Stomach (tissue), 9 donors: ENCODE results near the gene TRIM46. TPM values are rescaled to one million over a fixed set of nuclear protein-coding genes. Genes with fewer than 3 reads are reported as not detected.
"Not testable (repeated sequence)": the region's sequence is repeated elsewhere in the genome, so short reads cannot be mapped to it uniquely, and the experiment has no call there.

Experiments used
- DNase-seq, 2 donors: peaks; one replicate each; pipeline versions ENCODE4 v3.0.0 to v3.0.0-alpha.2; 2013 to 2019
- H3K27ac ChIP-seq, 5 donors: fragments of 200-600 bp in 4 of 5; sonication (generic) in 4 of 5; one replicate each; pipeline ENCODE4 v1.5.1; 2013 to 2019; ENCODE audit warnings: mild to moderate bottlenecking in 1 of 5, moderate library complexity in 1 of 5
- H3K27me3 ChIP-seq, 3 donors: fragments of 200-600 bp; sonication (generic); one replicate each; pipeline ENCODE4 v1.5.1; 2017 to 2019; ENCODE audit warnings: mixed run types in 1 of 3
- H3K36me3 ChIP-seq, 4 donors: fragments of 200-600 bp; sonication (generic); 1 replicate in 3 of 4; 2 replicates in 1 of 4; pipeline ENCODE4 v1.5.1; 2016 to 2019
- H3K4me1 ChIP-seq, 4 donors: fragments of 200-600 bp; sonication (generic); one replicate each; pipeline ENCODE4 v1.5.1; 2016 to 2019
- H3K4me3 ChIP-seq, 4 donors: fragments of 200-600 bp; sonication (generic) in 3 of 4; one replicate each; pipeline ENCODE4 v1.5.1; 2016 to 2019; ENCODE audit warnings: mild to moderate bottlenecking in 1 of 4
- H3K9me3 ChIP-seq, 4 donors: fragments of 200-600 bp; sonication (generic); one replicate each; pipeline ENCODE4 v1.5.1; 2016 to 2019
- CTCF ChIP-seq, 7 experiments: fragments of 450-650 bp in 4 of 7; fragments of 200-600 bp in 3 of 7; sonication (generic) in 3 of 7; IDR thresholded peaks; one replicate each; pipeline ENCODE4 v1.5.1; 2016 to 2019; ENCODE audit warnings: antibody characterized with exemption in 7 of 7, control low read depth in 2 of 7, mild to moderate bottlenecking in 1 of 7
- EP300 ChIP-seq: sonication (generic); formaldehyde crosslinking; IDR thresholded peaks from one replicate; pipeline ENCODE4 v1.6.1; 2017; ENCODE audit warnings: antibody characterized with exemption
- POLR2A ChIP-seq, 4 donors: fragments of 450-650 bp; IDR thresholded peaks; one replicate each; pipeline ENCODE4 v1.6.1; 2016; ENCODE audit warnings: antibody characterized with exemption in 4 of 4, control low read depth in 2 of 4, mild to moderate bottlenecking in 1 of 4, moderate library complexity in 1 of 4
- POLR2AphosphoS5 ChIP-seq, 3 donors: sonication (generic); formaldehyde crosslinking; IDR thresholded peaks; one replicate each; pipeline ENCODE4 v1.6.1; 2016; ENCODE audit warnings: antibody characterized with exemption in 3 of 3
- WGBS, 5 donors: extraction: QIAGEN DNeasy Blood & Tissue Kit in 3 of 5; methylation state at CpG; one replicate each; pipeline versions ENCODE4 v1.1.5 to v1.1.7; 2013 to 2018; 5-methylcytosine and 5-hydroxymethylcytosine counted together
- intact Hi-C: fragments of 100-400 bp; cut with DNase I; formaldehyde crosslinking; loops from one replicate; pipeline ENCODE4 v1.15.1; 2023; ENCODE audit warnings: low total_unique reads
- polyA plus RNA-seq, 3 donors: library from polyadenylated mRNA; stranded (reverse); fragments of 200-250 nt; gene quantifications; one replicate each; pipeline ENCODE4 v1.2.3, GENCODE V29; 2013
- total RNA-seq, 5 donors: library from RNA; depleted of rRNA; stranded (reverse); fragments of >200 nt; gene quantifications; one replicate each; pipeline versions ENCODE4 v1.1.0 to v1.2.3, GENCODE V29; 2014 to 2016
- donor health status: healthy with polysubstance abuse.
- donor health status: Bipolar disorder and iron deficiency.
- donor health status: healthy.

The TRIM46 gene
- total and polyA plus RNA-seq, 8 donors: 0.58 to 16.9 (median 0.71) TPM; not detected in 2

- peak; percentile 75 to 91 for DNase-seq
- H3K27ac ChIP-seq: peak overlapping the region; percentile 79 to 94 (median 90)
- H3K4me3 ChIP-seq: peak overlapping the region; percentile 55 to 68 (median 63)
- H3K27me3 ChIP-seq: no peaks in the 10 kb centered on the region
- intact Hi-C loops: loop anchor here (10.0 kb wide), 1 partner anchor 52 kb away; the partner anchor contains the start of genes KRTCAP2 and TRIM46
- H3K9me3 ChIP-seq: no peaks in the 10 kb centered on the region
- no peaks in the 10 kb centered on the region for H3K36me3 ChIP-seq
- H3K4me1 ChIP-seq: peaks cover 7 to 39% (median 23%) of the 10 kb centered on the region in 4 donors
- WGBS, 5 donors: 1 to 2% (median 2%) methylated on average over 7 of the region's 7 CpGs
- TF ChIP-seq POLR2AphosphoS5 (IDR thresholded peaks at IDR 0.05) (no peak), CTCF (IDR thresholded peaks at IDR 0.05) (peak in 4 of 7 experiments; percentile 14 to 60 (median 48))
Observed at GRCh38 chr1:155226188-155226909, 52.7 kb downstream of the TRIM46 start.

- intact Hi-C loops: loop anchor here (10.0 kb wide), 1 partner anchor 52 kb away; the partner anchor contains the start of genes KRTCAP2 and TRIM46
- Histone ChIP-seq H3K27me3 (no peaks in the 10 kb centered on the region), H3K36me3 (no peaks in the 10 kb centered on the region), H3K27ac (peak overlapping the region; percentile 79 to 94 (median 90)), H3K4me3 (peak overlapping the region; percentile 55 to 68 (median 63)), H3K4me1 (peaks cover 7 to 39% (median 24%) of the 10 kb centered on the region in 4 donors), H3K9me3 (no peaks in the 10 kb centered on the region)
- TF ChIP-seq POLR2AphosphoS5 (IDR thresholded peaks at IDR 0.05): no peak
- TF ChIP-seq EP300: no peak
- TF ChIP-seq POLR2A (IDR thresholded peaks at IDR 0.05): no peak
- TF ChIP-seq CTCF (IDR thresholded peaks at IDR 0.05): no peak
- 0% methylated on average over 19 of the region's 19 CpGs for WGBS, 5 donors
- peak; percentile 53 to 85 for DNase-seq
Observed at GRCh38 chr1:155226910-155227260, 53.2 kb downstream of the TRIM46 start.

GRCh38 chr1:155227261-155228095 is 53.8 kb downstream of the TRIM46 start:
- DNase-seq: peak; percentile 98 to 99
- intact Hi-C loops: loop anchor here (10.0 kb wide), 1 partner anchor 53 kb away; the partner anchor contains the start of genes KRTCAP2 and TRIM46
- no peaks in the 10 kb centered on the region for H3K27me3 ChIP-seq
- peaks cover 13 to 44% (median 29%) of the 10 kb centered on the region in 4 donors for H3K4me1 ChIP-seq
- H3K36me3 ChIP-seq: no peaks in the 10 kb centered on the region
- TF ChIP-seq EP300 (no peak), POLR2AphosphoS5 (IDR thresholded peaks at IDR 0.05) (peak; percentile 68 to 90 (median 73))
- 0 to 1% (median 1%) methylated on average over 27 to 42 of the region's 42 CpGs for WGBS, 5 donors
- H3K27ac ChIP-seq: peak overlapping the region; percentile 79 to 94 (median 90)
- H3K4me3 ChIP-seq: peak overlapping the region; percentile 55 to 68 (median 63)
- no peaks in the 10 kb centered on the region for H3K9me3 ChIP-seq

GRCh38 chr1:155228096-155228427 is 54.4 kb downstream of the TRIM46 start:
- intact Hi-C loops: loop anchor here (10.0 kb wide), 1 partner anchor 53 kb away; the partner anchor contains the start of genes KRTCAP2 and TRIM46

GRCh38 chr1:155231302-155231701 is 57.7 kb downstream of the TRIM46 start:
- H3K9me3 ChIP-seq, H3K27ac ChIP-seq, H3K4me3 ChIP-seq, DNase-seq, H3K27me3 ChIP-seq, intact Hi-C loops: not testable (repeated sequence)
- Histone ChIP-seq H3K36me3 (peaks cover 8 to 13% (median 13%) of the 10 kb centered on the region in 4 donors), H3K4me1 (peaks cover 13 to 29% (median 18%) of the 10 kb centered on the region in 4 donors)
- 61 to 92% (median 71%) methylated on average over 3 of the region's 3 CpGs for WGBS, 5 donors

More at GRCh38 chr1:155228096-155228427, 54.4 kb downstream of the TRIM46 start:
- Histone ChIP-seq H3K4me1 (peaks cover 14 to 47% (median 31%) of the 10 kb centered on the region in 4 donors), H3K4me3 (peak overlapping the region; percentile 55 to 68 (median 63)), H3K27me3 (no peaks in the 10 kb centered on the region), H3K27ac (peak overlapping the region; percentile 76 to 94 (median 90)), H3K9me3 (no peaks in the 10 kb centered on the region), H3K36me3 (no peaks in the 10 kb centered on the region)
- DNase-seq: no peak
- TF ChIP-seq EP300 (peak; percentile 4), POLR2A (IDR thresholded peaks at IDR 0.05) (no peak)
- WGBS, 5 donors: 44 to 50% (median 49%) methylated on average over 9 of the region's 9 CpGs

- intact Hi-C loops, H3K9me3 ChIP-seq, H3K27me3 ChIP-seq, H3K4me3 ChIP-seq: not testable (repeated sequence)
- peaks cover 15 to 23% (median 23%) of the 10 kb centered on the region in 4 donors for H3K36me3 ChIP-seq
- peak; percentile 47 to 74 for DNase-seq
- H3K27ac ChIP-seq: peak overlapping the region in 3 of 5 donors; percentile 35 to 62 (median 46)
- H3K4me1 ChIP-seq: peaks cover 8 to 20% (median 14%) of the 10 kb centered on the region in 4 donors
- WGBS, 5 donors: 38 to 52% (median 42%) methylated on average over 10 to 13 of the region's 13 CpGs
Observed at GRCh38 chr1:155232001-155232978, 58.6 kb downstream of the TRIM46 start.

GRCh38 chr1:155233502-155233901 is 59.9 kb downstream of the TRIM46 start:
- intact Hi-C loops, H3K4me3 ChIP-seq, H3K27me3 ChIP-seq, DNase-seq, H3K9me3 ChIP-seq, H3K27ac ChIP-seq: not testable (repeated sequence)
- Histone ChIP-seq H3K4me1 (peaks cover 3 to 13% (median 7%) of the 10 kb centered on the region in 4 donors), H3K36me3 (peaks cover 22 to 33% (median 32%) of the 10 kb centered on the region in 4 donors)
- WGBS, 5 donors: 86 to 100% (median 95%) methylated on average over 1 to 2 of the region's 5 CpGs; no CpG with 5 or more reads in 1 of the 5 donors
